ENCODE measurements around the gene CCDC102A. TPM values are rescaled to one million over a fixed set of nuclear protein-coding genes. Genes with fewer than 3 reads are reported as not detected.
A peak's percentile ranks its signal among the peaks of the same experiment; 100 is the strongest.
"Not testable (repeated sequence)": the region's sequence is repeated elsewhere in the genome, so short reads cannot be mapped to it uniquely, and the experiment has no call there.

CCDC102A gene
- total and polyA plus RNA-seq, 8 donors: 1.7 to 14.5 (median 4.1) TPM; not detected in 1

- Histone ChIP-seq H3K4me1 (no peaks in the 10 kb centered on the region), H3K4me3 (no peak overlapping the region), H3K9me3 (no peaks in the 10 kb centered on the region), H3K27me3 (peaks cover 0 to under 1% (median 0%) of the 10 kb centered on the region in 3 donors), H3K36me3 (no peaks in the 10 kb centered on the region), H3K27ac (no peak overlapping the region)
- no peak for TF ChIP-seq CTCF (IDR thresholded peaks at IDR 0.05)
- no peak for TF ChIP-seq POLR2AphosphoS5 (IDR thresholded peaks at IDR 0.05)
- no peak for TF ChIP-seq POLR2A (IDR thresholded peaks at IDR 0.05)
- TF ChIP-seq EP300 (IDR thresholded peaks at IDR 0.05): no peak
- intact Hi-C loops (cut with DNase I; ENCODE audit: low total_unique reads): no loop called here
- no peak for DNase-seq
- 45 to 63% (median 52%) methylated on average over 12 of the region's 12 CpGs for WGBS, 5 donors
Observed at GRCh38 chr16:57502048-57502775, 34.2 kb downstream of the CCDC102A start.

- DNase-seq: no peak
- TF ChIP-seq CTCF (IDR thresholded peaks at IDR 0.05) (no peak), POLR2AphosphoS5 (IDR thresholded peaks at IDR 0.05) (no peak), POLR2A (IDR thresholded peaks at IDR 0.05) (no peak), EP300 (IDR thresholded peaks at IDR 0.05) (no peak)
- Histone ChIP-seq H3K4me1 (no peaks in the 10 kb centered on the region), H3K36me3 (no peaks in the 10 kb centered on the region), H3K27me3 (no peaks in the 10 kb centered on the region), H3K4me3 (no peak overlapping the region), H3K27ac (no peak overlapping the region), H3K9me3 (no peaks in the 10 kb centered on the region)
- intact Hi-C loops (cut with DNase I; ENCODE audit: low total_unique reads): no loop called here
- WGBS, 5 donors: 65 to 78% (median 75%) methylated on average over 6 to 7 of the region's 7 CpGs
Observed at GRCh38 chr16:57501492-57501891, 34.9 kb downstream of the CCDC102A start.

GRCh38 chr16:57500578-57501111 lies 35.7 kb downstream of the CCDC102A start:
- TF ChIP-seq CTCF (IDR thresholded peaks at IDR 0.05): no peak
- TF ChIP-seq POLR2A (IDR thresholded peaks at IDR 0.05): no peak
- no peak for TF ChIP-seq POLR2AphosphoS5 (IDR thresholded peaks at IDR 0.05)
- TF ChIP-seq EP300 (IDR thresholded peaks at IDR 0.05): no peak
- Histone ChIP-seq H3K36me3 (no peaks in the 10 kb centered on the region), H3K9me3 (no peaks in the 10 kb centered on the region), H3K27me3 (no peaks in the 10 kb centered on the region), H3K4me3 (no peak overlapping the region), H3K27ac (no peak overlapping the region), H3K4me1 (no peaks in the 10 kb centered on the region)
- WGBS, 5 donors: 63 to 79% (median 72%) methylated on average over 8 to 9 of the region's 9 CpGs
- intact Hi-C loops (cut with DNase I; ENCODE audit: low total_unique reads): no loop called here
- peak in 1 of 2 donors; percentile 65 for DNase-seq

- H3K27me3 ChIP-seq; intact Hi-C loops (cut with DNase I; ENCODE audit: low total_unique reads); H3K9me3 ChIP-seq; H3K36me3 ChIP-seq; H3K4me3 ChIP-seq; DNase-seq; H3K4me1 ChIP-seq; H3K27ac ChIP-seq: not testable (repeated sequence)
- 93 to 96% (median 95%) methylated on average over 11 of the region's 11 CpGs for WGBS, 5 donors
Observed at GRCh38 chr16:57499941-57500340, 36.4 kb downstream of the CCDC102A start.

GRCh38 chr16:57498031-57498430 lies 38.3 kb downstream of the CCDC102A start:
- H3K9me3 ChIP-seq: no peaks in the 10 kb centered on the region
- no peaks in the 10 kb centered on the region for H3K4me1 ChIP-seq
- H3K27ac ChIP-seq: no peak overlapping the region
- WGBS, 5 donors: 89 to 95% (median 92%) methylated on average over 4 of the region's 4 CpGs
- no peaks in the 10 kb centered on the region for H3K36me3 ChIP-seq
- TF ChIP-seq CTCF (IDR thresholded peaks at IDR 0.05) (no peak), EP300 (IDR thresholded peaks at IDR 0.05) (no peak), POLR2AphosphoS5 (IDR thresholded peaks at IDR 0.05) (no peak), POLR2A (IDR thresholded peaks at IDR 0.05) (no peak)
- intact Hi-C loops (cut with DNase I; ENCODE audit: low total_unique reads): no loop called here
- no peak for DNase-seq
- no peak overlapping the region for H3K4me3 ChIP-seq
- H3K27me3 ChIP-seq: no peaks in the 10 kb centered on the region
